HepG2 (cell line): Measurements from ENCODE around the gene LRFN2.

Experiments
- FOXK2 ChIP-seq: fragments of 450-650 bp; IDR thresholded peaks from 2 replicates; pipeline ENCODE4 v1.6.1; 2016
- MAFF ChIP-seq: IDR thresholded peaks from 2 replicates; pipeline ENCODE4 v1.6.1; 2011; ENCODE audit warnings: low read depth, low read length, improper control_type of control experiment
- POLR2AphosphoS5 ChIP-seq: IDR thresholded peaks from 2 replicates; pipeline ENCODE4 v1.6.1; 2012; ENCODE audit warnings: low read depth, low read length
- RAD51 ChIP-seq: fragments of 450-650 bp; IDR thresholded peaks from 2 replicates; pipeline ENCODE4 v1.6.1; 2016; ENCODE audit warnings: borderline replicate concordance
- RARA ChIP-seq: IDR thresholded peaks from 2 replicates; pipeline ENCODE4 v1.6.1; 2016; ENCODE audit warnings: missing genetic modification reagents, missing compliant biosample characterization
- ZSCAN20 ChIP-seq: sonication (generic); formaldehyde crosslinking; IDR thresholded peaks from 2 replicates; pipeline ENCODE4 v1.4.0; 2020; ENCODE audit warnings: missing genetic modification reagents, mild to moderate bottlenecking, borderline replicate concordance
- TF ChIP-seq, protein P1 (sequence below): sonication (generic); formaldehyde crosslinking; IDR thresholded peaks from 2 replicates; pipeline ENCODE4 v1.5.0; 2020; ENCODE audit warnings: mild to moderate bottlenecking, missing genetic modification reagents, moderate library complexity

DNA sequence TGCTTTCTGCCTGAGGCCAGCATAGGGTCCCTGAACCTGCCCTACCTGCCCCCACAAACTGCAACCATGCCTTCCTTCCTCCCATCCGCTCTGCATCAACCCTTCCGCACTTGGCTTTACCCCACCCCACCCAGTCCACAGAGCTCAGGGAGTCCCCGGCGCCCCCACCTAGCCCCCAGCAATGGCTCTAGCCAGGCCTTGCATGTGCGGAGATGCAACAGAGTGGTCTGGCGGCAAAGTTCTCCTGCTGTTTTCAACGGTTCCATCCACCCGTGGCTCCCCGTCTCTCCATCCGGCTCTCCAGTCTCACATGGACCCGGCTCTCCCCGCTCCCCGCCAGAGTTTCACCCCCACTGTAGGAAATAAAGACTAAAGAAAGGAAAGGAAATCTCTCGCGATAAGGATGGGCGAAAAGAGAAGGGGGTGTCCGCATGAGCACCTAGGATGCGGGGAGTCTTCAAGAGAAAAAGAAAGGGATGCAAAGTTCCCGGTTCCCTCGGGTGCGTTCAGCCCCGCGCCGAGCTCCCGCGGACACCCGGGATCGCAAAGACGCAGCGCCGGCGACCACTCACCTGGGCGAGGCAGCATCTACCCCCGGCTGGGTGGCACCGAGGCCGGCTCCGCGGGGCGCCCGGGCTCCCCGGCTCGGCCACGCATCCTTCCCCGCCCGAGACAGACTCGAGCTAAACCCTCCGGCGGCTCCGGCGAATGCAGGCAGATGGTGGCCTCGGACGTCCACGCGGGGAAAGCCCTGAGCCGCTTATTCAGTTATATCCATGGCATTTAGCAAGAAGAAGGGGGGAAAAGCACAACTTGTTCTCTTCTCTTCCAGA lies 579 bp downstream of the LRFN2 start:
- TF ChIP-seq RAD51 (no peak), MAFF (no peak), FOXK2 (no peak), ZSCAN20 (no peak), RARA (CRISPR knock-in tag) (no peak), POLR2AphosphoS5 (no peak)
- TF ChIP-seq, protein P1, sequence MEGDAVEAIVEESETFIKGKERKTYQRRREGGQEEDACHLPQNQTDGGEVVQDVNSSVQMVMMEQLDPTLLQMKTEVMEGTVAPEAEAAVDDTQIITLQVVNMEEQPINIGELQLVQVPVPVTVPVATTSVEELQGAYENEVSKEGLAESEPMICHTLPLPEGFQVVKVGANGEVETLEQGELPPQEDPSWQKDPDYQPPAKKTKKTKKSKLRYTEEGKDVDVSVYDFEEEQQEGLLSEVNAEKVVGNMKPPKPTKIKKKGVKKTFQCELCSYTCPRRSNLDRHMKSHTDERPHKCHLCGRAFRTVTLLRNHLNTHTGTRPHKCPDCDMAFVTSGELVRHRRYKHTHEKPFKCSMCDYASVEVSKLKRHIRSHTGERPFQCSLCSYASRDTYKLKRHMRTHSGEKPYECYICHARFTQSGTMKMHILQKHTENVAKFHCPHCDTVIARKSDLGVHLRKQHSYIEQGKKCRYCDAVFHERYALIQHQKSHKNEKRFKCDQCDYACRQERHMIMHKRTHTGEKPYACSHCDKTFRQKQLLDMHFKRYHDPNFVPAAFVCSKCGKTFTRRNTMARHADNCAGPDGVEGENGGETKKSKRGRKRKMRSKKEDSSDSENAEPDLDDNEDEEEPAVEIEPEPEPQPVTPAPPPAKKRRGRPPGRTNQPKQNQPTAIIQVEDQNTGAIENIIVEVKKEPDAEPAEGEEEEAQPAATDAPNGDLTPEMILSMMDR (CRISPR knock-in tag): no peak
